ENCODE data around the gene CFD. TPM values are rescaled to one million over a fixed set of nuclear protein-coding genes. Genes with fewer than 3 reads are reported as not detected.

The CFD gene
- total and polyA plus RNA-seq, 2 experiments from 2014 or later, result 0.90 to 4.7 TPM

DNA sequence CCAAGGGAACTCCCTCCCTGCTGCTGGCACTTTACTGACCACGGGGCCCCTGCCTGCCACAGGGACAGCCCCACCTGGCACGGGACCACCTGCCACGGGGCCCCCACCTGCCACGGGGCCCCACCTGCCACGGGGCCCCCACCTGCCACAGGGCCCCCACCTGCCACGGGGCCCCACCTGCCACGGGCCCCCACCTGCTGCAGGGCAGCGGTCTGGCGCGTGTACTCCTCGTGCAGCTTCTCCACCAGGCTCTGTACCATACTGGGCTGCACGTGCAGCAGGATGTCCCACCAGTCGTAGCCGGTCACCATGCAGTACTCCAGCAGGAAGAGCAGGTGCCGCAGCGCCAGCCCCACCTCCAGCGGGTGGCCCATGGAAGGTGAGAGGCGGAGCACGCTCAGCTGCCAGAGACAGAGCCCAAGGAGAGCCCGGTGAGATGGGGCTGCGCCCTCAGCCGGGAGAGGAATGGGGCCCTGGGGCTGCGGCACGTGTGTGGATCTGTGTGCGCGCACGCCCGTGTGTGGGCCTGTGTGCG lies 17.4 kb downstream of the CFD start:
- ATAC-seq (no peak), DNase-seq (ENCODE audit: low spot score) (no peak)
- no peaks in the 10 kb centered on the region for H3K4me1 Mint-ChIP-seq
- Histone ChIP-seq H3F3A (replicated peaks; ENCODE audit: low read depth) (peaks cover 7% of the 10 kb centered on the region), H3K4me3 (no peak overlapping the region), H3K27me3 (ENCODE audit: insufficient read depth) (no peaks in the 10 kb centered on the region), H3K79me2 (replicated peaks; ENCODE audit: insufficient read depth) (no peaks in the 10 kb centered on the region), H2AFZ (no peak overlapping the region), H3K36me3 (ENCODE audit: insufficient read depth) (no peaks in the 10 kb centered on the region; the same call in 1 of the 2 replicates), H3K4me2 (no peak overlapping the region), H3K9me2 (ENCODE audit: insufficient read depth) (no peaks in the 10 kb centered on the region), H4K20me1 (replicated peaks; ENCODE audit: insufficient read depth) (no peaks in the 10 kb centered on the region; the same call in 1 of the 2 replicates), H3K27ac (ENCODE audit: low read depth) (no peak overlapping the region), H3K4me1 (ENCODE audit: insufficient read depth) (no peaks in the 10 kb centered on the region)
- peaks cover 13% of the 10 kb centered on the region for H3K27me3 Mint-ChIP-seq (ENCODE audit: insufficient read depth, low read depth, poor library complexity)
- no peak overlapping the region for H3K27ac Mint-ChIP-seq
- TF ChIP-seq NANOG (IDR thresholded peaks at IDR 0.05; ENCODE audit: borderline replicate concordance) (no peak), POLR2AphosphoS5 (IDR thresholded peaks at IDR 0.05; ENCODE audit: low read depth) (no peak), JUNB (IDR thresholded peaks at IDR 0.05; ENCODE audit: unreplicated experiment) (no peak), CREB1 (CRISPR knock-in tag; IDR thresholded peaks at IDR 0.05; ENCODE audit: low read depth) (no peak), STAT1 (IDR thresholded peaks at IDR 0.05; ENCODE audit: unreplicated experiment) (no peak), EZH2 (IDR thresholded peaks at IDR 0.05; ENCODE audit: low read depth, unreplicated experiment) (no peak), ZNF331 (CRISPR knock-in tag; IDR thresholded peaks at IDR 0.05; ENCODE audit: low read depth) (no peak), EZH2phosphoT487 (IDR thresholded peaks at IDR 0.05; ENCODE audit: unreplicated experiment) (no peak), ZNF114 (CRISPR knock-in tag; IDR thresholded peaks at IDR 0.05) (no peak), ZNF462 (CRISPR knock-in tag; IDR thresholded peaks at IDR 0.05) (no peak)
- TF ChIP-seq, protein P1, sequence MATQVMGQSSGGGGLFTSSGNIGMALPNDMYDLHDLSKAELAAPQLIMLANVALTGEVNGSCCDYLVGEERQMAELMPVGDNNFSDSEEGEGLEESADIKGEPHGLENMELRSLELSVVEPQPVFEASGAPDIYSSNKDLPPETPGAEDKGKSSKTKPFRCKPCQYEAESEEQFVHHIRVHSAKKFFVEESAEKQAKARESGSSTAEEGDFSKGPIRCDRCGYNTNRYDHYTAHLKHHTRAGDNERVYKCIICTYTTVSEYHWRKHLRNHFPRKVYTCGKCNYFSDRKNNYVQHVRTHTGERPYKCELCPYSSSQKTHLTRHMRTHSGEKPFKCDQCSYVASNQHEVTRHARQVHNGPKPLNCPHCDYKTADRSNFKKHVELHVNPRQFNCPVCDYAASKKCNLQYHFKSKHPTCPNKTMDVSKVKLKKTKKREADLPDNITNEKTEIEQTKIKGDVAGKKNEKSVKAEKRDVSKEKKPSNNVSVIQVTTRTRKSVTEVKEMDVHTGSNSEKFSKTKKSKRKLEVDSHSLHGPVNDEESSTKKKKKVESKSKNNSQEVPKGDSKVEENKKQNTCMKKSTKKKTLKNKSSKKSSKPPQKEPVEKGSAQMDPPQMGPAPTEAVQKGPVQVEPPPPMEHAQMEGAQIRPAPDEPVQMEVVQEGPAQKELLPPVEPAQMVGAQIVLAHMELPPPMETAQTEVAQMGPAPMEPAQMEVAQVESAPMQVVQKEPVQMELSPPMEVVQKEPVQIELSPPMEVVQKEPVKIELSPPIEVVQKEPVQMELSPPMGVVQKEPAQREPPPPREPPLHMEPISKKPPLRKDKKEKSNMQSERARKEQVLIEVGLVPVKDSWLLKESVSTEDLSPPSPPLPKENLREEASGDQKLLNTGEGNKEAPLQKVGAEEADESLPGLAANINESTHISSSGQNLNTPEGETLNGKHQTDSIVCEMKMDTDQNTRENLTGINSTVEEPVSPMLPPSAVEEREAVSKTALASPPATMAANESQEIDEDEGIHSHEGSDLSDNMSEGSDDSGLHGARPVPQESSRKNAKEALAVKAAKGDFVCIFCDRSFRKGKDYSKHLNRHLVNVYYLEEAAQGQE (IDR thresholded peaks at IDR 0.05; ENCODE audit: unreplicated experiment), result no peak
- TF ChIP-seq, protein P2, sequence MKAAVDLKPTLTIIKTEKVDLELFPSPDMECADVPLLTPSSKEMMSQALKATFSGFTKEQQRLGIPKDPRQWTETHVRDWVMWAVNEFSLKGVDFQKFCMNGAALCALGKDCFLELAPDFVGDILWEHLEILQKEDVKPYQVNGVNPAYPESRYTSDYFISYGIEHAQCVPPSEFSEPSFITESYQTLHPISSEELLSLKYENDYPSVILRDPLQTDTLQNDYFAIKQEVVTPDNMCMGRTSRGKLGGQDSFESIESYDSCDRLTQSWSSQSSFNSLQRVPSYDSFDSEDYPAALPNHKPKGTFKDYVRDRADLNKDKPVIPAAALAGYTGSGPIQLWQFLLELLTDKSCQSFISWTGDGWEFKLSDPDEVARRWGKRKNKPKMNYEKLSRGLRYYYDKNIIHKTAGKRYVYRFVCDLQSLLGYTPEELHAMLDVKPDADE (IDR thresholded peaks at IDR 0.05), result no peak
- TF ChIP-seq, protein P3, sequence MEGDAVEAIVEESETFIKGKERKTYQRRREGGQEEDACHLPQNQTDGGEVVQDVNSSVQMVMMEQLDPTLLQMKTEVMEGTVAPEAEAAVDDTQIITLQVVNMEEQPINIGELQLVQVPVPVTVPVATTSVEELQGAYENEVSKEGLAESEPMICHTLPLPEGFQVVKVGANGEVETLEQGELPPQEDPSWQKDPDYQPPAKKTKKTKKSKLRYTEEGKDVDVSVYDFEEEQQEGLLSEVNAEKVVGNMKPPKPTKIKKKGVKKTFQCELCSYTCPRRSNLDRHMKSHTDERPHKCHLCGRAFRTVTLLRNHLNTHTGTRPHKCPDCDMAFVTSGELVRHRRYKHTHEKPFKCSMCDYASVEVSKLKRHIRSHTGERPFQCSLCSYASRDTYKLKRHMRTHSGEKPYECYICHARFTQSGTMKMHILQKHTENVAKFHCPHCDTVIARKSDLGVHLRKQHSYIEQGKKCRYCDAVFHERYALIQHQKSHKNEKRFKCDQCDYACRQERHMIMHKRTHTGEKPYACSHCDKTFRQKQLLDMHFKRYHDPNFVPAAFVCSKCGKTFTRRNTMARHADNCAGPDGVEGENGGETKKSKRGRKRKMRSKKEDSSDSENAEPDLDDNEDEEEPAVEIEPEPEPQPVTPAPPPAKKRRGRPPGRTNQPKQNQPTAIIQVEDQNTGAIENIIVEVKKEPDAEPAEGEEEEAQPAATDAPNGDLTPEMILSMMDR (conservative IDR thresholded peaks at IDR 0.05; ENCODE audit: low read depth in 2 of 2), result no peak
- peaks cover 41% of the 10 kb centered on the region; the same call in 2 of the 3 replicates for H3K36me3 Mint-ChIP-seq (ENCODE audit: low read depth)
- no peak overlapping the region for H3K4me3 Mint-ChIP-seq
- H3K9me3 Mint-ChIP-seq, result peaks cover 7% of the 10 kb centered on the region; the same call in 2 of the 3 replicates

Measured in GM23338 (cell line).